Measurements from ENCODE around the gene ARRDC4.

DNA sequence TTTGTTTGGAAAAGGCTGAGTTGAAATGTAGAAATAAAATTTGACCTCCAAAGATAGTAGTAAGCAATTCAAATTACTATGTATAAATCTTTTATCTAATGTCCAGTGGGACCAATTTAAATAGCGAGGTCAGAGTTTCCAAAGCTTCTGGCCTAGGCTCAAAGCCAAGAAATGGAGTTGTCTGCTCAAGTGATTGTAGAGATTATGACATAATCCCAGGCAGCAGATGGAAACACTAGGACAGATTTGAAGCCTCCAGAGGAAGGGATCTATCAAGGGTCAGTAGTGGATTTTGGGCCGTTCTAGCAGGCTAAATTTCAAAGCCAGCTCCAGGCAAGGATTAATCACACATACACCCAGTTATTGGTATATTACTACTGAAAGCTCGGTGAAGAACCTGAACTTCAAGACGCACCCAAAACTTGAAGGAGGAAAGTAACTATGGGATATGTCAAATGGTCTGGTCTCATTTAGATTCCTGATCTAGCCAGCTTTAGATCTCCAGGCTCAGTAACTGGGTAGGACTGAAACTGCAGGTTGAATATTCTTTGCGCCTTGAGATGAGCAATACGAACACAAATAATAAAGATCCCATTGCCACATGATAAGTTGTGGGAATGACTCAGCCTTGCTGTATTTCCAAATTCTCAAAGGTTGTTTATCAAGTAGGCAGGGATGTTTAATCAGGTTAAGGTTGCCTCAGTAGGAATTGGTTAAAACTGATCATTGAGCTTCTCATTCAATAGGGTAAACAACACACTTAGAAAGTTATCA is 30.9 kb upstream of the ARRDC4 start:
- TF ChIP-seq EP300 (IDR thresholded peaks at IDR 0.05; ENCODE audit: borderline replicate concordance): no peak
- TF ChIP-seq REST (IDR thresholded peaks at IDR 0.05; ENCODE audit: low read depth): no peak
- TF ChIP-seq RAD21 (IDR thresholded peaks at IDR 0.05; ENCODE audit: low read depth): no peak
- no peak for TF ChIP-seq YY1 (IDR thresholded peaks at IDR 0.05; ENCODE audit: low read depth)
- no peak for TF ChIP-seq TAF1 (IDR thresholded peaks at IDR 0.05; ENCODE audit: low read depth)
- no peak for TF ChIP-seq CEBPB (IDR thresholded peaks at IDR 0.05)
- TF ChIP-seq EGR1 (IDR thresholded peaks at IDR 0.05): no peak
- no peak for TF ChIP-seq MAX (IDR thresholded peaks at IDR 0.05)
- TF ChIP-seq NFIC (IDR thresholded peaks at IDR 0.05): no peak
- no peak for TF ChIP-seq CREB1 (IDR thresholded peaks at IDR 0.05; ENCODE audit: low read depth)
